Heart left ventricle (tissue), 13 donors: ENCODE results near the gene MTCH1.

Experiments
- POLR2A ChIP-seq, 2 donors: fragments of 450-650 bp; IDR thresholded peaks; one replicate each; pipeline ENCODE4 v1.6.1; 2017; ENCODE audit warnings: antibody characterized with exemption in 2 of 2, mild to moderate bottlenecking in 2 of 2, moderate library complexity in 2 of 2
- TF ChIP-seq, protein P1 (sequence below), 12 donors: fragments of 200-600 bp; sonication (generic) in 4 of 12; IDR thresholded peaks; one replicate each; pipeline versions ENCODE4 v1.5.0 to v1.8.0; 2018 to 2022; ENCODE audit warnings: antibody characterized with exemption in 12 of 12, mild to moderate bottlenecking in 5 of 12
- donor health status: ischemic (EF 13 %, LVEDD 7.1; RV severe dilation, severe dysfunction).
- donor health status: DM: no; HTN: yes; CAD: no.
- donor health status: DM: no; HTN: no; CAD: no.
- donor health status: ischemic (EF 25% LVEDD 6.9; RV normal size, moderate dysfunction).
- donor health status: ischemic (EF 25% LVEDD 5.7; RV mildly dilated, moderate dysfunction).
- donor health status: ischemic (EF 35%, LVEDD 5.7; RV mildly dilated, moderate dysfunction).
- donor health status: nonischemic (EF 11% LVEDD 7.7; RV severe dilation, severe dysfunction).
- donor health status: DM: yes; HTN: yes; CAD: no.
- donor health status: PGD.
- donor health status: ischemic (EF 29% LVEDD 5.4; RV normal size, mild dysfunction).
- donor health status: nonischemic (EF 23%, LVEDD 6.1; RV moderate dilation, normal function).

DNA sequence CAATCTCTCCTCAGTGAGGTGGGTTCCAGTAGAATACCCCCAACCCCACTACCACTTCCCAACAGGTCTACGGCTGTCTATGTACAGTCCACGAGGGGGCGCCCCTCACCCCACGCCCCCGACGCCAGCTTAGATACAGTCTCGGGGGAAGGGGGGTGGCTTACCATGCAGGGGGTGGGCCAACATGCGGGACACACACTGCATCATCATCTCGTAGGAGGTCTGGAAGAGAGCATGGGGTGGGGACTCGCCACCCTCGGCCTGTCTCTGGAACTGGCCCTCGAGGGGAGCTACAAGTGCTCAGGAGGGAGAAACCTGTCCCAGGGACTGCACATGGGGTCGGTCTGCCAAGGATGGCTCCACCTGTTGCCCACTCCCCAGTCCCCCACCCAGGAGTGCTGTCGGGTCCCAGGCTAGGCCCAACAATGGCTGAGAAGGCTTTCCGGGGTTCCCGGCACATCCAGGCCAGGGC lies 8.5 kb downstream of the MTCH1 start:
- no peak for TF ChIP-seq POLR2A (IDR thresholded peaks at IDR 0.05)
- TF ChIP-seq, protein P1, sequence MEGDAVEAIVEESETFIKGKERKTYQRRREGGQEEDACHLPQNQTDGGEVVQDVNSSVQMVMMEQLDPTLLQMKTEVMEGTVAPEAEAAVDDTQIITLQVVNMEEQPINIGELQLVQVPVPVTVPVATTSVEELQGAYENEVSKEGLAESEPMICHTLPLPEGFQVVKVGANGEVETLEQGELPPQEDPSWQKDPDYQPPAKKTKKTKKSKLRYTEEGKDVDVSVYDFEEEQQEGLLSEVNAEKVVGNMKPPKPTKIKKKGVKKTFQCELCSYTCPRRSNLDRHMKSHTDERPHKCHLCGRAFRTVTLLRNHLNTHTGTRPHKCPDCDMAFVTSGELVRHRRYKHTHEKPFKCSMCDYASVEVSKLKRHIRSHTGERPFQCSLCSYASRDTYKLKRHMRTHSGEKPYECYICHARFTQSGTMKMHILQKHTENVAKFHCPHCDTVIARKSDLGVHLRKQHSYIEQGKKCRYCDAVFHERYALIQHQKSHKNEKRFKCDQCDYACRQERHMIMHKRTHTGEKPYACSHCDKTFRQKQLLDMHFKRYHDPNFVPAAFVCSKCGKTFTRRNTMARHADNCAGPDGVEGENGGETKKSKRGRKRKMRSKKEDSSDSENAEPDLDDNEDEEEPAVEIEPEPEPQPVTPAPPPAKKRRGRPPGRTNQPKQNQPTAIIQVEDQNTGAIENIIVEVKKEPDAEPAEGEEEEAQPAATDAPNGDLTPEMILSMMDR (IDR thresholded peaks at IDR 0.05) = peak; percentile 15 to 55 (median 36)
